ENCODE measurements around the gene ZNF678.

ZNF678 gene

DNA sequence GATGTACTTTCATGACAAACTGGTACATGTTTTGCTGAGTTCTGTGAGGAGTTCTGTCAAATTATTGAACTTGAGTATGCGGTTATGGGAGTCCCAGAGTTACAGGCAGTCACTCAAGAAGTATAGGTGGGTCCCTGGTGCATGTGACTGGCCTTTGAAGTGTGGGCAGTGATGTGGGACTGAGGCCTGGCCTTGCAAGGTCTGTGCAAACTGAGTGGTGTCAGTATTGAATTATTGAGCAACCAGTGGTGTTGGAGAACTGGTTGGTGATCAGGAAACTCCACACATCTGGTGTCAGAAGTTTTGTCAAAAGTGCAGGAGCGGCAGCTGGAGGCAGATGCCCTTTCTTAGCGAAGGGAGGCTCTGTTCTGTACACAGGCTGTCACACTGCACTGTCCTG is 5.2 kb downstream of the ZNF678 start:
- no peak for TF ChIP-seq EZH2phosphoT487 (IDR thresholded peaks at IDR 0.05; ENCODE audit: borderline replicate concordance, low read length)
- TF ChIP-seq, protein P1, sequence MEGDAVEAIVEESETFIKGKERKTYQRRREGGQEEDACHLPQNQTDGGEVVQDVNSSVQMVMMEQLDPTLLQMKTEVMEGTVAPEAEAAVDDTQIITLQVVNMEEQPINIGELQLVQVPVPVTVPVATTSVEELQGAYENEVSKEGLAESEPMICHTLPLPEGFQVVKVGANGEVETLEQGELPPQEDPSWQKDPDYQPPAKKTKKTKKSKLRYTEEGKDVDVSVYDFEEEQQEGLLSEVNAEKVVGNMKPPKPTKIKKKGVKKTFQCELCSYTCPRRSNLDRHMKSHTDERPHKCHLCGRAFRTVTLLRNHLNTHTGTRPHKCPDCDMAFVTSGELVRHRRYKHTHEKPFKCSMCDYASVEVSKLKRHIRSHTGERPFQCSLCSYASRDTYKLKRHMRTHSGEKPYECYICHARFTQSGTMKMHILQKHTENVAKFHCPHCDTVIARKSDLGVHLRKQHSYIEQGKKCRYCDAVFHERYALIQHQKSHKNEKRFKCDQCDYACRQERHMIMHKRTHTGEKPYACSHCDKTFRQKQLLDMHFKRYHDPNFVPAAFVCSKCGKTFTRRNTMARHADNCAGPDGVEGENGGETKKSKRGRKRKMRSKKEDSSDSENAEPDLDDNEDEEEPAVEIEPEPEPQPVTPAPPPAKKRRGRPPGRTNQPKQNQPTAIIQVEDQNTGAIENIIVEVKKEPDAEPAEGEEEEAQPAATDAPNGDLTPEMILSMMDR (IDR thresholded peaks at IDR 0.05; ENCODE audit: low read depth, low read length, poor library complexity, severe bottlenecking) = no peak
- peaks cover 17% of the 10 kb centered on the region for H3K9me3 ChIP-seq (ENCODE audit: control insufficient read depth, insufficient read depth, low read length)
- H3K4me3 ChIP-seq (ENCODE audit: low read length) = no peak overlapping the region
- H3K27me3 ChIP-seq (ENCODE audit: control insufficient read depth, low read length) = no peaks in the 10 kb centered on the region
- peaks cover 14% of the 10 kb centered on the region for H3K36me3 ChIP-seq (ENCODE audit: control insufficient read depth, low read length)
- no peak overlapping the region for H3K27ac ChIP-seq (ENCODE audit: low read depth, low read length)
- no peak overlapping the region for H3K4me2 ChIP-seq (ENCODE audit: low read length)
- H3F3A ChIP-seq (ENCODE audit: control insufficient read depth, insufficient read depth) = no peaks in the 10 kb centered on the region
- H3K4me1 ChIP-seq (ENCODE audit: control insufficient read depth, low read length) = peaks cover 6% of the 10 kb centered on the region
- H4K20me1 ChIP-seq (ENCODE audit: control insufficient read depth, insufficient read depth, low read depth, low read length) = no peaks in the 10 kb centered on the region
- H3K79me2 ChIP-seq (ENCODE audit: control insufficient read depth, low read length) = peaks cover 88% of the 10 kb centered on the region
- H3K9me2 ChIP-seq (replicated peaks; ENCODE audit: control insufficient read depth, low read length) = no peaks in the 10 kb centered on the region

DNA sequence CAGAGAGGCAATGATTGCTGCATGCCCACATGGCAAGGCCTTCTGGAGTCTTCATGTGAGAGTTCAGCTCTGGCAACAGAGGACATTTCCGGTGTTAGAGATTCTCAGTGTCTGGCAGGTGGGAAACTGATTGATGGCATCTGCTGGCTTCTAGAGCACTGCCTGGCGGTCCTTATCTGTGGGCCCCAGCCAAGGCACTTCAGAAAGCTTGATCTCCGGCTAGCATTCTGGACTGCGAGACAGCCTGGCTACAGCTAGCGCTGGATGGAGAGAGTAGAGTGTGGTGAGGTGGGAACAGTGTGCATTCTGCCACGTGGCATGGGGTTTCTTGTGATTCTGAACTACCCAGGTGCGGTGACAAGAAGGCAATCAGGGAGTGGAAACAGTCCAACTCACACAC is 9.4 kb downstream of the ZNF678 start:
- H3K9me3 ChIP-seq (ENCODE audit: control insufficient read depth, insufficient read depth, low read length) = peaks cover 32% of the 10 kb centered on the region; the same call in 1 of the 2 replicates
- no peaks in the 10 kb centered on the region for H3K4me1 ChIP-seq (ENCODE audit: control insufficient read depth, low read length)

DNA sequence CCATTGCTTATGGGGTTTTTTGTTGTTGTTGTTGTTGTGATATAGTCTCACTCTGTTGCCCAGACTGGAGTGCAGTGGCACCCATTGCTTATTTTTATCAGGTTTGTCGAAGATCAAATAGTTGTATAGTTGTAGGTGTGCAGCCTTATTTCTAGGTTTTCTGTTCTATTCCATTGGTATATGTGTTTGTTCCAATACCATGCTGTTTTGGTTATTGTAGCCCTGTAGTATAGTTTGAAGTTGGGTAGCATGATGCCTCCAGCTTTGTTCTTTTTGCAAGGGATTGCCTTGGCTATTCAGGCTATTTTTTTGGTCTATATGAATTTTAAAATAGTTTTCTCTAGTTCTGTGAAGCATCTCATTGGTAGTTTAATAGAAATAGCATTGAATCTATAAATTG is 11.6 kb downstream of the ZNF678 start:
- Histone ChIP-seq H3K4me1 (ENCODE audit: control insufficient read depth, low read length) (no peaks in the 10 kb centered on the region), H3K4me3 (ENCODE audit: low read length) (no peak overlapping the region), H3K79me2 (ENCODE audit: control insufficient read depth, low read length) (peaks cover 91% of the 10 kb centered on the region), H3K36me3 (ENCODE audit: control insufficient read depth, low read length) (peaks cover 3% of the 10 kb centered on the region; the same call in 1 of the 2 replicates), H3F3A (ENCODE audit: control insufficient read depth, insufficient read depth) (no peaks in the 10 kb centered on the region), H3K9me2 (replicated peaks; ENCODE audit: control insufficient read depth, low read length) (no peaks in the 10 kb centered on the region), H3K4me2 (ENCODE audit: low read length) (no peak overlapping the region), H3K27me3 (ENCODE audit: control insufficient read depth, low read length) (no peaks in the 10 kb centered on the region), H3K9me3 (ENCODE audit: control insufficient read depth, insufficient read depth, low read length) (peaks cover 50% of the 10 kb centered on the region; the same call in 1 of the 2 replicates), H4K20me1 (ENCODE audit: control insufficient read depth, insufficient read depth, low read depth, low read length) (no peaks in the 10 kb centered on the region), H3K27ac (ENCODE audit: low read depth, low read length) (no peak overlapping the region)
- TF ChIP-seq, protein P1 (IDR thresholded peaks at IDR 0.05; ENCODE audit: low read depth, low read length, poor library complexity, severe bottlenecking) = no peak

More for the DNA sequence above, 9.4 kb downstream of the ZNF678 start:
- Histone ChIP-seq H3K4me2 (ENCODE audit: low read length) (no peak overlapping the region), H3K9me2 (replicated peaks; ENCODE audit: control insufficient read depth, low read length) (no peaks in the 10 kb centered on the region), H3F3A (ENCODE audit: control insufficient read depth, insufficient read depth) (no peaks in the 10 kb centered on the region), H3K36me3 (ENCODE audit: control insufficient read depth, low read length) (peaks cover 3% of the 10 kb centered on the region; the same call in 1 of the 2 replicates), H4K20me1 (ENCODE audit: control insufficient read depth, insufficient read depth, low read depth, low read length) (no peaks in the 10 kb centered on the region), H3K4me3 (ENCODE audit: low read length) (no peak overlapping the region), H3K27me3 (ENCODE audit: control insufficient read depth, low read length) (no peaks in the 10 kb centered on the region), H3K27ac (ENCODE audit: low read depth, low read length) (no peak overlapping the region), H3K79me2 (ENCODE audit: control insufficient read depth, low read length) (peaks cover 91% of the 10 kb centered on the region)
- TF ChIP-seq, protein P1 (IDR thresholded peaks at IDR 0.05; ENCODE audit: low read depth, low read length, poor library complexity, severe bottlenecking) = no peak
- no peak for TF ChIP-seq EZH2phosphoT487 (IDR thresholded peaks at IDR 0.05; ENCODE audit: borderline replicate concordance, low read length)

Data from DOHH2 (cell line).